ENCODE measurements around the gene SYNE3. TPM values are rescaled to one million over a fixed set of nuclear protein-coding genes. Genes with fewer than 3 reads are reported as not detected.

The SYNE3 gene
- 0.04 TPM for polyA plus RNA-seq (2013, experiment 1 of 4)
- polyA plus RNA-seq (2013, experiment 2 of 4) = 0.20 TPM
- polyA plus RNA-seq (2013, experiment 3 of 4) = 0.05 TPM
- 0.12 TPM for polyA plus RNA-seq (2013, experiment 4 of 4)

DNA sequence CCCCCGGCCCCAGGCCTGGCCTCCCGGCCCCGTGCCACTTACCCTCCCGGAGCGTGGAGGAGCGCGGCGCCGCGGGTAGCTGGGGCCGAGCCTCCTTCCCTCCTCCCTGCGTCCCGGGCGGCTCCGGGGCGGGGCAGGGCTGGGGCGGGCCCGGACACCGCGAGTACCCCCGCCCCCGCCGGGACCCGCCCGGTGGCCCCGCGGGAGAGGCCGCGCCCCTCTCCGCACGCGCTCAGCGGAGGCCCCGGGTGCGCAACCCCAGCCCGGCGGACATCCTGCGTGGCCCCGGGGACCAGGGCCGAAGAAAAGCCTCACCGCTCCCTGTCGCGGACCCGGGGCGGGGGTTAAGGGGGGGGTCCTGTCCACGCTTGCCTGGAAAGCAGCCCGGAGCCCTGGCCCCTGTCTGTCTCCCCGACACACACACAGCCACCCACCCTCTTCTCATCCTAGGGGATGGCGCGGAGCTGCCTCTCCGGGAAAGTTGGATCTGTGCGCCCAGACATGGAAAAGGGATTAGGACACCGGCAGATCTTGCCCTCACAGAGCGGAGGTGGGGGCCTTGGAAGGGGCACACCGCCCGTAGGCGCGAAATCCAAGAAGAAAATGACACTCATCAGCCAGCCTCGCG is at the start of gene SYNE3:
SYNE3 (minus strand) TSS at position 97 of the 628 bp plus-strand sequence. CDS start 40,829 bp downstream, outside the sequence.
- peaks cover 44% of the 10 kb centered on the region for H3K27me3 ChIP-seq (ENCODE audit: control insufficient read depth, insufficient read depth, low read length, poor library complexity, severe bottlenecking)
- no peak within 1 kb of the TSS for H3K27ac ChIP-seq (ENCODE audit: insufficient read depth, low read depth, low read length, poor library complexity, severe bottlenecking)
- WGBS, 2 experiments = 10% methylated on average over 60 of the region's 60 CpGs
- H3K4me1 ChIP-seq (ENCODE audit: control insufficient read depth, insufficient read depth, low read length) = peaks cover 24% of the 10 kb centered on the region
- no peaks in the 10 kb centered on the region for H3K9me3 ChIP-seq (ENCODE audit: control insufficient read depth, low read length)
- H3K36me3 ChIP-seq (ENCODE audit: control insufficient read depth, insufficient read depth, low read length) = no peaks in the 10 kb centered on the region
- peak within 1 kb of the TSS; percentile 47 for H3K4me3 ChIP-seq (ENCODE audit: insufficient read depth, low read depth, low read length)

GRCh38 chr14:95564060-95564459 is 47.6 kb upstream of the SYNE3 start:
- Histone ChIP-seq H3K4me1 (ENCODE audit: control insufficient read depth, insufficient read depth, low read length) (no peaks in the 10 kb centered on the region), H3K27ac (ENCODE audit: insufficient read depth, low read depth, low read length, poor library complexity, severe bottlenecking) (no peak overlapping the region), H3K36me3 (ENCODE audit: control insufficient read depth, insufficient read depth, low read length) (no peaks in the 10 kb centered on the region), H3K9me3 (ENCODE audit: control insufficient read depth, low read length) (no peaks in the 10 kb centered on the region), H3K4me3 (ENCODE audit: insufficient read depth, low read depth, low read length) (no peak overlapping the region), H3K27me3 (ENCODE audit: control insufficient read depth, insufficient read depth, low read length, poor library complexity, severe bottlenecking) (no peaks in the 10 kb centered on the region)
- WGBS, 2 experiments = 49 to 53% methylated on average over 4 of the region's 4 CpGs

GRCh38 chr14:95562892-95563685 is 46.6 kb upstream of the SYNE3 start:
- WGBS, 2 experiments = 87 to 88% methylated on average over 18 of the region's 18 CpGs
- Histone ChIP-seq H3K27me3 (ENCODE audit: control insufficient read depth, insufficient read depth, low read length, poor library complexity, severe bottlenecking) (no peaks in the 10 kb centered on the region), H3K36me3 (ENCODE audit: control insufficient read depth, insufficient read depth, low read length) (no peaks in the 10 kb centered on the region), H3K27ac (ENCODE audit: insufficient read depth, low read depth, low read length, poor library complexity, severe bottlenecking) (no peak overlapping the region), H3K9me3 (ENCODE audit: control insufficient read depth, low read length) (no peaks in the 10 kb centered on the region), H3K4me1 (ENCODE audit: control insufficient read depth, insufficient read depth, low read length) (no peaks in the 10 kb centered on the region), H3K4me3 (ENCODE audit: insufficient read depth, low read depth, low read length) (no peak overlapping the region)

DNA sequence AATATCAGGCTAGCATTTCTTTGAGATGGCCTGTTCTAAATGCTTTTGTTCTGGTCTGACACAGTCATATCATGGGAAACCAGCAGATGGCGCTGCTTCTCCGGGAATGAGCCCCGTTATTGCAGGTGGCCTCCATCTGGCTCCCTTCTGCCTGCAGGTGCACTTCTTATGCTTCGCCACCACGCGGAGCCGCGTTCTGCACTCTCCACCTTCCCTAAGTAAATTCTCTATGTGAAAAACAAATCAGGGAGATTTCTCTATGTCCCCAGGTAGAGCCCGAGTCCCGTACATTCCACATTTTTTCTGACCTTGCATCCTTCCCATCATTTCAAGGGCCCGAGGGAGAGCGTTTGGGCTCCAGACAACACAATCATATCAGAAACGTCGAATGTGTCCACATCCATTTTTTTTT is 44.6 kb upstream of the SYNE3 start:
- Histone ChIP-seq H3K4me3 (ENCODE audit: insufficient read depth, low read depth, low read length) (no peak overlapping the region), H3K36me3 (ENCODE audit: control insufficient read depth, insufficient read depth, low read length) (no peaks in the 10 kb centered on the region), H3K27ac (ENCODE audit: insufficient read depth, low read depth, low read length, poor library complexity, severe bottlenecking) (no peak overlapping the region), H3K27me3 (ENCODE audit: control insufficient read depth, insufficient read depth, low read length, poor library complexity, severe bottlenecking) (no peaks in the 10 kb centered on the region), H3K4me1 (ENCODE audit: control insufficient read depth, insufficient read depth, low read length) (no peaks in the 10 kb centered on the region), H3K9me3 (ENCODE audit: control insufficient read depth, low read length) (no peaks in the 10 kb centered on the region)
- 21% methylated on average over 14 of the region's 14 CpGs for WGBS, 2 experiments

- H3K27ac ChIP-seq (ENCODE audit: insufficient read depth, low read depth, low read length, poor library complexity, severe bottlenecking) = no peak overlapping the region
- no peaks in the 10 kb centered on the region for H3K36me3 ChIP-seq (ENCODE audit: control insufficient read depth, insufficient read depth, low read length)
- H3K9me3 ChIP-seq (ENCODE audit: control insufficient read depth, low read length) = no peaks in the 10 kb centered on the region
- no peaks in the 10 kb centered on the region for H3K27me3 ChIP-seq (ENCODE audit: control insufficient read depth, insufficient read depth, low read length, poor library complexity, severe bottlenecking)
- no peaks in the 10 kb centered on the region for H3K4me1 ChIP-seq (ENCODE audit: control insufficient read depth, insufficient read depth, low read length)
- 77 to 81% methylated on average over 6 of the region's 6 CpGs for WGBS, 2 experiments
- H3K4me3 ChIP-seq (ENCODE audit: insufficient read depth, low read depth, low read length) = no peak overlapping the region
Observed at GRCh38 chr14:95559203-95559602, 42.8 kb upstream of the SYNE3 start.

DNA sequence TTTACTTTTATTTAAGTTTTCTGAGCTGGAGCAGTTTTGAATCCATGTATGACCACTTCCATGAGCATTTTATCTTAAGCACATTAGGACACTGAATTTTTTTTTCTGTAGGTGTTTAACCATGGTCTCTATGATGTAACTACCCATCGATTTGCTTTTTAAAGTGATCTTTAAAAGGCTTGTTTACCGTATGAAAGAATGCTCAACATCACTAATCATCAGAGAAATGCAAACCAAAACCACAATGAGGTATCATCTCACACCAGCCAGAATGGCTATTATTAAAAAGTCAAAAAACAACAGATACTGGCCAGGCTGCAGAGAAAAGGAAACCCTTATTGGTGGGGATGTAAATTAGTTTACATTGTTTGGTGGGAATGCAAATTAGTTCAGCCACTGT is 41.4 kb upstream of the SYNE3 start:
- no peaks in the 10 kb centered on the region for H3K9me3 ChIP-seq (ENCODE audit: control insufficient read depth, low read length)
- no peaks in the 10 kb centered on the region for H3K27me3 ChIP-seq (ENCODE audit: control insufficient read depth, insufficient read depth, low read length, poor library complexity, severe bottlenecking)
- 77 to 83% methylated on average over 2 of the region's 2 CpGs for WGBS, 2 experiments
- H3K27ac ChIP-seq (ENCODE audit: insufficient read depth, low read depth, low read length, poor library complexity, severe bottlenecking) = no peak overlapping the region
- no peaks in the 10 kb centered on the region for H3K36me3 ChIP-seq (ENCODE audit: control insufficient read depth, insufficient read depth, low read length)
- no peak overlapping the region for H3K4me3 ChIP-seq (ENCODE audit: insufficient read depth, low read depth, low read length)
- no peaks in the 10 kb centered on the region for H3K4me1 ChIP-seq (ENCODE audit: control insufficient read depth, insufficient read depth, low read length)

DNA sequence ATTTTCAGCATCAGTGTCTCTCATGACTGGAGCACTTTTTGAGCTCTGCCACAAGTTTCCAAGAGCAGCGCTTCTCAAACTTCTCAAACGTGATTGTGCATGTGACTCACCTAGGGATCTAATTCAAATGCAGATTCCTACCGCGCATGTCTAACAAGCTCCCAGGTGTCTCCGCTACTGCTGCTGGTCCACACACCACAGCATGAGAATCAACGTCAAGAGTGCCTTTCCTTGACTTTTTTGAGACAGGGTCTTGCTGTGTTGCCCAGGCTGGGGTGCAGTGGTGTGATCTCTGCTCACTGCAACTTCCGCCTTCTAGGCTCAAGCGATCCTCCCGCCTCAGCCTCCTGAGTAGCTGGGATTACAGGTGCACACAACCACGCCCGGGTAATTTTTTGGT is 40.8 kb upstream of the SYNE3 start:
- 78 to 81% methylated on average over 11 of the region's 11 CpGs for WGBS, 2 experiments
- H3K9me3 ChIP-seq (ENCODE audit: control insufficient read depth, low read length) = no peaks in the 10 kb centered on the region
- no peaks in the 10 kb centered on the region for H3K27me3 ChIP-seq (ENCODE audit: control insufficient read depth, insufficient read depth, low read length, poor library complexity, severe bottlenecking)
- H3K36me3 ChIP-seq (ENCODE audit: control insufficient read depth, insufficient read depth, low read length) = no peaks in the 10 kb centered on the region
- no peak overlapping the region for H3K4me3 ChIP-seq (ENCODE audit: insufficient read depth, low read depth, low read length)
- no peaks in the 10 kb centered on the region for H3K4me1 ChIP-seq (ENCODE audit: control insufficient read depth, insufficient read depth, low read length)
- no peak overlapping the region for H3K27ac ChIP-seq (ENCODE audit: insufficient read depth, low read depth, low read length, poor library complexity, severe bottlenecking)

DNA sequence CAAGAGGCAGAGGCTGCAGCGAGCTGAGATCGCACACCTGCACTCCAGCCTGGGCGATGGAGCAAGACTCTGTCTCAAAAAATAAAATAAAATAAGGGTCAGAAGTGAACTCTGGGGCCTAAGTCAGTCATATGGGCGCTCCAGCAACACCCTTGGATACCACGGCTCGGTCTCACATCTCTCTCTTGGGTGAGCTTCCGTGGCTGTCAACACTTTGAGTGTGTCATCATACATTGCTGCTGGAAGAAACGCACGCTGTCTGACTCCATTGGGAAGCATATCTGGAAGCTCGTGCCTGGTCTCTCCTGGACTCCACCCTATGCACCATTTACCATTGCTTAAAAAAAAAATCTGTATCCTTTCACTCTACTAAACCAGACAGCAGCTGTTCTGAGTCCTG is 38.6 kb upstream of the SYNE3 start:
- H3K27ac ChIP-seq (ENCODE audit: insufficient read depth, low read depth, low read length, poor library complexity, severe bottlenecking) = no peak overlapping the region
- H3K4me3 ChIP-seq (ENCODE audit: insufficient read depth, low read depth, low read length) = no peak overlapping the region
- H3K9me3 ChIP-seq (ENCODE audit: control insufficient read depth, low read length) = no peaks in the 10 kb centered on the region
- H3K4me1 ChIP-seq (ENCODE audit: control insufficient read depth, insufficient read depth, low read length) = no peaks in the 10 kb centered on the region
- no peaks in the 10 kb centered on the region for H3K36me3 ChIP-seq (ENCODE audit: control insufficient read depth, insufficient read depth, low read length)
- no peaks in the 10 kb centered on the region for H3K27me3 ChIP-seq (ENCODE audit: control insufficient read depth, insufficient read depth, low read length, poor library complexity, severe bottlenecking)
- WGBS, 2 experiments = 88 to 90% methylated on average over 10 of the region's 10 CpGs

GRCh38 chr14:95553141-95553540 is 36.7 kb upstream of the SYNE3 start:
- no peaks in the 10 kb centered on the region for H3K9me3 ChIP-seq (ENCODE audit: control insufficient read depth, low read length)
- 93 to 94% methylated on average over 7 of the region's 7 CpGs for WGBS, 2 experiments
- no peaks in the 10 kb centered on the region for H3K4me1 ChIP-seq (ENCODE audit: control insufficient read depth, insufficient read depth, low read length)
- H3K4me3 ChIP-seq (ENCODE audit: insufficient read depth, low read depth, low read length) = no peak overlapping the region
- no peaks in the 10 kb centered on the region for H3K36me3 ChIP-seq (ENCODE audit: control insufficient read depth, insufficient read depth, low read length)
- H3K27me3 ChIP-seq (ENCODE audit: control insufficient read depth, insufficient read depth, low read length, poor library complexity, severe bottlenecking) = no peaks in the 10 kb centered on the region
- H3K27ac ChIP-seq (ENCODE audit: insufficient read depth, low read depth, low read length, poor library complexity, severe bottlenecking) = no peak overlapping the region

DNA sequence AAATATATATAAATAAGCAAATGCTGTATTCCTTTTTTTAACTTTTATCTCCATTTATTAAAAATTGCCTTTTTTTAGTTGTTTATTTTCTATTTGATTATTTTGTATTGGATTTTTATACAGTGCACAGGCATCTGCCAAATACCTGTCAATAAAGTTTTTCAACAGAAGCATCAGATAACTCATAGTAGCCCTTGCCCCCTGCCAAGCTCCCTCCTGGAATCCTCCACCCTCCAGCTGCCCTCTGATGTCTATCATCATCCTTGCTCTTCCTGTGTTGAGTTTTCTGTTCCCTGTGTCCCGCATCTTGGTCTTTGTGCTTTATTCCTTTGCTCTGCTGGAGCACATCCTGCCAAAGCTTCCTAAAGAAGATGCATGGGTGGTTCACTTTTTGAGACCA is 35.0 kb upstream of the SYNE3 start:
- Histone ChIP-seq H3K27ac (ENCODE audit: insufficient read depth, low read depth, low read length, poor library complexity, severe bottlenecking) (no peak overlapping the region), H3K36me3 (ENCODE audit: control insufficient read depth, insufficient read depth, low read length) (no peaks in the 10 kb centered on the region), H3K4me1 (ENCODE audit: control insufficient read depth, insufficient read depth, low read length) (peaks cover 14% of the 10 kb centered on the region), H3K27me3 (ENCODE audit: control insufficient read depth, insufficient read depth, low read length, poor library complexity, severe bottlenecking) (no peaks in the 10 kb centered on the region), H3K9me3 (ENCODE audit: control insufficient read depth, low read length) (no peaks in the 10 kb centered on the region), H3K4me3 (ENCODE audit: insufficient read depth, low read depth, low read length) (no peak overlapping the region)
- WGBS, 2 experiments = 87 to 95% methylated on average over 1 of the region's 1 CpG
